OCI-LY7 (cell line): ENCODE data around the gene OSBP2.

Experiments used
- EZH2phosphoT487 ChIP-seq: fragments of 200-600 bp; sonication (generic); IDR thresholded peaks from 2 replicates; pipeline ENCODE4 v1.6.1; 2018; ENCODE audit warnings: low read depth, borderline replicate concordance, mild to moderate bottlenecking, mixed run types, antibody characterized with exemption, low read length, moderate library complexity, mixed read lengths
- TF ChIP-seq, protein P1 (sequence below): fragments of 200-600 bp; sonication (generic); conservative IDR thresholded peaks from 2 replicates; pipeline ENCODE4 v1.5.1; 2014; ENCODE audit warnings: mild to moderate bottlenecking, antibody characterized with exemption, low read length, moderate library complexity, mixed read lengths

DNA sequence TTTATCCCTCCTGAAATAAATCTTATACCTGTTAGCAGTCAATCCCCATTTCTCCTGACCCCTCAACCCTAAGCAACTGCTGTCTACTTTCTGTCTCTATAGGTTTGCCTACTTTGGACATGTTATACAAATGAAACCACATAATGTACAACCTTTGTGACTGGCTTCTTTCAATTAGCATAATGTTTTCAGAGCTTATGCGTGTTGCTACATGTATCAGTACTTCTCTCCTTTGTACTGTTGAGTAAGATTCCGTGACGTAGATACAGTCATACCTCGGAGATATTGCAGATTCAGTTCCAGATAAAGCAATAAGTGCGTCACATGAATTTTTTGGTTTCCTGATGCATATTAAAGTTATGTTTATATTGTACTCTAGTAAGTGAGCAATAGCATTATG is 146.6 kb downstream of the OSBP2 start:
- TF ChIP-seq, protein P1, sequence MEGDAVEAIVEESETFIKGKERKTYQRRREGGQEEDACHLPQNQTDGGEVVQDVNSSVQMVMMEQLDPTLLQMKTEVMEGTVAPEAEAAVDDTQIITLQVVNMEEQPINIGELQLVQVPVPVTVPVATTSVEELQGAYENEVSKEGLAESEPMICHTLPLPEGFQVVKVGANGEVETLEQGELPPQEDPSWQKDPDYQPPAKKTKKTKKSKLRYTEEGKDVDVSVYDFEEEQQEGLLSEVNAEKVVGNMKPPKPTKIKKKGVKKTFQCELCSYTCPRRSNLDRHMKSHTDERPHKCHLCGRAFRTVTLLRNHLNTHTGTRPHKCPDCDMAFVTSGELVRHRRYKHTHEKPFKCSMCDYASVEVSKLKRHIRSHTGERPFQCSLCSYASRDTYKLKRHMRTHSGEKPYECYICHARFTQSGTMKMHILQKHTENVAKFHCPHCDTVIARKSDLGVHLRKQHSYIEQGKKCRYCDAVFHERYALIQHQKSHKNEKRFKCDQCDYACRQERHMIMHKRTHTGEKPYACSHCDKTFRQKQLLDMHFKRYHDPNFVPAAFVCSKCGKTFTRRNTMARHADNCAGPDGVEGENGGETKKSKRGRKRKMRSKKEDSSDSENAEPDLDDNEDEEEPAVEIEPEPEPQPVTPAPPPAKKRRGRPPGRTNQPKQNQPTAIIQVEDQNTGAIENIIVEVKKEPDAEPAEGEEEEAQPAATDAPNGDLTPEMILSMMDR: no peak
- TF ChIP-seq EZH2phosphoT487: no peak
